ENCODE measurements around the gene GSG1L.

- TF ChIP-seq CTCF (IDR thresholded peaks at IDR 0.05; ENCODE audit: insufficient read depth, low read length) (no peak), REST (IDR thresholded peaks at IDR 0.05; ENCODE audit: insufficient replicate concordance, low read depth) (no peak), POLR2AphosphoS5 (IDR thresholded peaks at IDR 0.05; ENCODE audit: low read depth) (no peak), GABPA (IDR thresholded peaks at IDR 0.05; ENCODE audit: low read depth) (no peak)
Measured at GRCh38 chr16:27798241-27798640, 265.3 kb downstream of the GSG1L start.

All from HL-60 (cell line).